Body of pancreas (tissue), 4 donors: Measurements from ENCODE around the gene SPRED2. TPM values are rescaled to one million over a fixed set of nuclear protein-coding genes. Genes with fewer than 3 reads are reported as not detected.

Experiments
- ATAC-seq: fragments of 150-250 bp; one replicate; pipeline ENCODE4 v1.9.1; 2016
- DNase-seq, 4 donors: peaks; one replicate each; pipeline ENCODE4 v3.0.0-alpha.2; 2019
- H3K27ac ChIP-seq, 4 donors: fragments of 200-600 bp; sonication (generic); 1 replicate in 3 of 4; 2 replicates in 1 of 4; pipeline versions ENCODE4 v1.5.1 to v1.6.1; 2016 to 2019; ENCODE audit warnings: mild to moderate bottlenecking in 1 of 4, mixed read lengths in 1 of 4, moderate library complexity in 1 of 4
- H3K27me3 ChIP-seq, 2 donors: fragments of 200-600 bp; sonication (generic); one replicate each; pipeline ENCODE4 v1.6.0; 2016; ENCODE audit warnings: mild to moderate bottlenecking in 1 of 2
- H3K36me3 ChIP-seq, 2 donors: fragments of 200-600 bp; sonication (generic); replicated peaks in 1 of 2; 2 replicates each; pipeline ENCODE4 v1.5.1; 2016; ENCODE audit warnings: low read depth in 2 of 2; ENCODE audit not compliant: insufficient read depth in 1 of 2
- H3K4me1 ChIP-seq: fragments of 200-600 bp; sonication (generic); one replicate; pipeline ENCODE4 v1.6.0; 2016
- H3K4me3 ChIP-seq, 2 donors: fragments of 200-600 bp; sonication (generic); 1 replicate in 1 of 2; 2 replicates in 1 of 2; pipeline ENCODE4 v1.5.1; 2016 to 2019
- H3K9me3 ChIP-seq, 3 donors: fragments of 200-600 bp; sonication (generic); 1 replicate in 2 of 3; 2 replicates in 1 of 3; pipeline ENCODE4 v1.5.1; 2016
- POLR2A ChIP-seq, 3 donors: fragments of 450-650 bp; IDR thresholded peaks; one replicate each; pipeline ENCODE4 v1.6.1; 2016; ENCODE audit warnings: antibody characterized with exemption in 3 of 3, mild to moderate bottlenecking in 2 of 3
- WGBS, 2 donors: methylation state at CpG; one replicate each; pipeline ENCODE4 v1.1.5; 2017; 5-methylcytosine and 5-hydroxymethylcytosine counted together
- intact Hi-C: fragments of 100-400 bp; cut with DNase I; formaldehyde crosslinking; loops from one replicate; pipeline ENCODE4 v1.15.1; 2023
- total RNA-seq, 2 donors: library from RNA; depleted of rRNA; stranded (reverse); fragments of >200 nt; gene quantifications; one replicate each; pipeline ENCODE4 v1.1.0, GENCODE V29; 2016
- TF ChIP-seq, protein P1 (sequence below), 7 experiments: fragments of 450-650 bp in 4 of 7; fragments of 200-600 bp in 3 of 7; sonication (generic) in 3 of 7; IDR thresholded peaks; one replicate each; pipeline ENCODE4 v1.5.1; 2016 to 2019; ENCODE audit warnings: antibody characterized with exemption in 7 of 7

Gene SPRED2
- total RNA-seq, 2 donors from 2014 or later = 16.1 to 16.2 TPM

DNA sequence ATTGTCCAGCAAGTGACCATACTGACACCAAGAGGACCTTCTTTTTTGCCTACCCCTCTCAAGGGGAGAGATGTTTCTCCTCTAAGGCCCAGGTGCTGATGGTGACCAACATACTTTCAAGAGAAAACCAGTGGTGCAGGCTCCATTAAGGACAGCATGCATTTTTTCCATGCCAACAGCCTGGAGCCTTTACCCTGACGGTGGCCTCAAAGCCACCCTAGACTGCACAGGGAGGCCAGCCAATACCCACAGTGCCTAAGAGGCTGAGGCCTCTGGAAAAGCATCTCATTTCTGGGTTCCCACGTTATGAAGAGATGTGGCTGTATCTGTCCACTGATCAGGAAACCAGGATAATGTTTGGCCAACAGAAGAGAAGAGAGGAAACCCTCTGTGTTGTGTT lies 19.3 kb downstream of the SPRED2 start:
- H3K9me3 ChIP-seq = peaks cover 0 to 2% (median 0%) of the 10 kb centered on the region in 3 donors
- no peak for ATAC-seq
- no peak for TF ChIP-seq POLR2A (IDR thresholded peaks at IDR 0.05)
- TF ChIP-seq, protein P1, sequence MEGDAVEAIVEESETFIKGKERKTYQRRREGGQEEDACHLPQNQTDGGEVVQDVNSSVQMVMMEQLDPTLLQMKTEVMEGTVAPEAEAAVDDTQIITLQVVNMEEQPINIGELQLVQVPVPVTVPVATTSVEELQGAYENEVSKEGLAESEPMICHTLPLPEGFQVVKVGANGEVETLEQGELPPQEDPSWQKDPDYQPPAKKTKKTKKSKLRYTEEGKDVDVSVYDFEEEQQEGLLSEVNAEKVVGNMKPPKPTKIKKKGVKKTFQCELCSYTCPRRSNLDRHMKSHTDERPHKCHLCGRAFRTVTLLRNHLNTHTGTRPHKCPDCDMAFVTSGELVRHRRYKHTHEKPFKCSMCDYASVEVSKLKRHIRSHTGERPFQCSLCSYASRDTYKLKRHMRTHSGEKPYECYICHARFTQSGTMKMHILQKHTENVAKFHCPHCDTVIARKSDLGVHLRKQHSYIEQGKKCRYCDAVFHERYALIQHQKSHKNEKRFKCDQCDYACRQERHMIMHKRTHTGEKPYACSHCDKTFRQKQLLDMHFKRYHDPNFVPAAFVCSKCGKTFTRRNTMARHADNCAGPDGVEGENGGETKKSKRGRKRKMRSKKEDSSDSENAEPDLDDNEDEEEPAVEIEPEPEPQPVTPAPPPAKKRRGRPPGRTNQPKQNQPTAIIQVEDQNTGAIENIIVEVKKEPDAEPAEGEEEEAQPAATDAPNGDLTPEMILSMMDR (IDR thresholded peaks at IDR 0.05) = no peak
- no peak overlapping the region for H3K4me3 ChIP-seq
- 42 to 49% methylated on average over 2 of the region's 2 CpGs for WGBS, 2 donors
- H3K36me3 ChIP-seq = no peaks in the 10 kb centered on the region
- H3K4me1 ChIP-seq = peaks cover 61% of the 10 kb centered on the region
- no peak for DNase-seq
- intact Hi-C loops = no loop called here
- no peaks in the 10 kb centered on the region for H3K27me3 ChIP-seq
- H3K27ac ChIP-seq = no peak overlapping the region

DNA sequence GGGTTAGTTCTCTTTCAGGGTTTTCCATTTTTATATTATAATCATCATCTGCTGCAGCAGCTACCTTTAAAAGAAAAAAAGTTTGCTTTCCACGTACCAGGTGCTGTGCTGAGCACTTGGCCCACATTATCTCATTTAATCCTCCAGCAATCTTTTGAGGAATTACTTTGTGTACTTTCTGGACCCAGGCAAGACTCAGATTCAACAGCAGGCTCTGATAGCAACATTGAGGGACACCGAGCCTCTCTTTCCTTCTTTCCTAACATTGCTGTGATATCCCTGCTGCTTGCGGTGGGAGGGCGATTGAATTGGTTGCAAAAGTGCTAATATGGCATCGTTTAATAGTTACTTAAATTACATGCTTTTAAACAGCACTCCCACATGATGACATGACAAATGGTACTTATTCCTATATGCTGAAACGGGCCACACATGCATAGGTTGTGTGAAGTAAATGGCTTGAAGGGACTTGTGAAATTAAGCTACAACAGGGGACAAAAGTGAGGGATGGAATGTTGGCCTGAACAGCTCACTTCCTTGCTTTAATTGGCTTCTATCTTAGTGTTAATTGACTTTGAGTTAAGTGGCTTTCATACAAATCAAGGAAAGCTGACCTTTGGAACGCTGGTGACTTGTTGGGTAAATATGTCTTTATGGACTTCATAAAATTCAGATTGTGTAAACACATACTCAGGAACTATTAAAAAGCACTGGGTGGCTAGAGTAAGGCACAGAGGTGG lies 21.2 kb downstream of the SPRED2 start:
- 43 to 48% methylated on average over 7 of the region's 7 CpGs for WGBS, 2 donors
- no peak for ATAC-seq
- TF ChIP-seq POLR2A (IDR thresholded peaks at IDR 0.05) = no peak
- TF ChIP-seq, protein P1 (IDR thresholded peaks at IDR 0.05) = no peak
- peaks cover 0 to 6% (median 0%) of the 10 kb centered on the region in 3 donors for H3K9me3 ChIP-seq
- peak in 1 of 4 donors; percentile 22 for DNase-seq
- H3K36me3 ChIP-seq = no peaks in the 10 kb centered on the region
- intact Hi-C loops = no loop called here
- no peaks in the 10 kb centered on the region for H3K27me3 ChIP-seq
- H3K27ac ChIP-seq = peak overlapping the region; percentile 27 to 58 (median 45)
- no peak overlapping the region for H3K4me3 ChIP-seq
- H3K4me1 ChIP-seq = peaks cover 58% of the 10 kb centered on the region

DNA sequence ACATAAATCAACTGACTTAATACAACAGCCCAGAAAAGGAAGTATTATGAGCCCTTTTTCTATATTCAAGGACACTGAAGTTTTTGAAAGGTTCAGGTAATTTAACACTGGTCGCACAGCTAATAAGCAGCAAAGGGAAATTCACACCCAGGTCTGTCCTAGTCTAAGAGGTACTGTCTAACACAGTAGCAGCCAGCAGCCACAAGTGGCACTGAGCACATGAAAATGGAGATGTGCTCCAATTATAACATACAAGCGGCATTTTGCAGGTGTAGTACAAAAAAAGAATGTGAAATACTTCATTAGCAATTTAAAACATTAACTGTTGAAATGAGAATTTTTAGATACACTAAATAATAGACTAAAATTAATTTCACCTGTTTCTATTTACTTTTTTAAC lies 23.4 kb downstream of the SPRED2 start:
- Histone ChIP-seq H3K4me1 (peaks cover 58% of the 10 kb centered on the region), H3K4me3 (no peak overlapping the region), H3K27me3 (no peaks in the 10 kb centered on the region), H3K9me3 (peaks cover 0 to 6% (median 0%) of the 10 kb centered on the region in 3 donors), H3K36me3 (no peaks in the 10 kb centered on the region), H3K27ac (no peak overlapping the region)
- intact Hi-C loops = no loop called here
- 87 to 89% methylated on average over 2 of the region's 2 CpGs for WGBS, 2 donors
- ATAC-seq = no peak
- no peak for DNase-seq
- TF ChIP-seq, protein P1 (IDR thresholded peaks at IDR 0.05) = no peak
- TF ChIP-seq POLR2A (IDR thresholded peaks at IDR 0.05) = no peak

DNA sequence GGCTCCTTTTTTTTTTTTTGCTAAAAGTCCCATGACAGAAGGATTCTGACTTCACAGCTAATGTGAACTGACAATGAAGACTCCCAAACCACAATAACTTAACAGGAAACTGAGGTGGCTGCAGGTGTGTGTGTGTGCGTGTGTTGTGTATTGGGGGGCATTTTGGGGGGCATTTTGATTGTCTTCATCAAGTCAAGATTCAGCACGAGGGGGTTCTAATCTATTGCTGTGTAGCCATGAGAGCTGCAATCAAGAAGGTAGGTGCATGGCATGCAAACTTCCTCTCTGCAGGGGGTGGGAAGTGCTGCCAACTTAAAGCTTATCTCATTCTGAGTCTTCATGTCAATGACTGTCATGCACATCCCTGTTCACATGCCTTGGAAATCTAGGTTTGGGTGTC lies 25.2 kb downstream of the SPRED2 start:
- no peaks in the 10 kb centered on the region for H3K27me3 ChIP-seq
- no peak overlapping the region for H3K27ac ChIP-seq
- H3K36me3 ChIP-seq = no peaks in the 10 kb centered on the region
- H3K4me3 ChIP-seq = no peak overlapping the region
- peaks cover 50% of the 10 kb centered on the region for H3K4me1 ChIP-seq
- 60 to 71% methylated on average over 1 to 2 of the region's 2 CpGs for WGBS, 2 donors
- peaks cover 0 to 6% (median 0%) of the 10 kb centered on the region in 3 donors for H3K9me3 ChIP-seq
- no peak for DNase-seq
- intact Hi-C loops = no loop called here
- TF ChIP-seq, protein P1 (IDR thresholded peaks at IDR 0.05) = no peak
- TF ChIP-seq POLR2A (IDR thresholded peaks at IDR 0.05) = no peak
- ATAC-seq = no peak
